Amniotic stem cell (primary cell): Measurements from ENCODE around the gene LRMDA.
A peak's percentile ranks its signal among the peaks of the same experiment; 100 is the strongest.

ENCODE experiments used
- DNase-seq: peaks from one replicate; lab custom pipeline; 2025; lab: John Stamatoyannopoulos, UW

Gene LRMDA

GRCh38 chr10:75449382-75450074 lies 18.1 kb downstream of the LRMDA start:
- DNase-seq: no peak

GRCh38 chr10:75450075-75450445 lies 18.6 kb downstream of the LRMDA start:
- no peak for DNase-seq

GRCh38 chr10:75450644-75451640 lies 19.5 kb downstream of the LRMDA start:
- no peak for DNase-seq

GRCh38 chr10:75451831-75452230 lies 20.4 kb downstream of the LRMDA start:
- no peak for DNase-seq

GRCh38 chr10:75452997-75453396 lies 21.6 kb downstream of the LRMDA start:
- DNase-seq: no peak

- DNase-seq: no peak
Observed at GRCh38 chr10:75456122-75456521, 24.7 kb downstream of the LRMDA start.

- no peak for DNase-seq
Observed at GRCh38 chr10:75460059-75460458, 28.6 kb downstream of the LRMDA start.

- DNase-seq: no peak
Observed at GRCh38 chr10:75461672-75462649, 30.5 kb downstream of the LRMDA start.

- no peak for DNase-seq
Observed at GRCh38 chr10:75462865-75463264, 31.4 kb downstream of the LRMDA start.

GRCh38 chr10:75464478-75465449 lies 33.3 kb downstream of the LRMDA start:
- DNase-seq: no peak

- DNase-seq: no peak
Observed at GRCh38 chr10:75465450-75465827, 34.0 kb downstream of the LRMDA start.

GRCh38 chr10:75466001-75466400 lies 34.6 kb downstream of the LRMDA start:
- no peak for DNase-seq

- no peak for DNase-seq
Observed at GRCh38 chr10:75466886-75467285, 35.5 kb downstream of the LRMDA start.

GRCh38 chr10:75468612-75469005 lies 37.2 kb downstream of the LRMDA start:
- DNase-seq: no peak

GRCh38 chr10:75469006-75469616 lies 37.7 kb downstream of the LRMDA start:
- peak; percentile 61 for DNase-seq

GRCh38 chr10:75470901-75471300 lies 39.5 kb downstream of the LRMDA start:
- DNase-seq: no peak

GRCh38 chr10:75472685-75473084 lies 41.3 kb downstream of the LRMDA start:
- no peak for DNase-seq

- no peak for DNase-seq
Observed at GRCh38 chr10:75474106-75474505, 42.7 kb downstream of the LRMDA start.

- DNase-seq: no peak
Observed at GRCh38 chr10:75475460-75476182, 44.2 kb downstream of the LRMDA start.

- no peak for DNase-seq
Observed at GRCh38 chr10:75476569-75476968, 45.1 kb downstream of the LRMDA start.
